OCI-LY3 (cell line): ENCODE data around the gene SUPV3L1.

Experiments
- H2AFZ ChIP-seq: fragments of 200-600, 300-600 bp; shearing (Covaris generic); 2 replicates; pipeline ENCODE4 v1.6.0; 2014; ENCODE audit warnings: antibody characterized with exemption, low read depth, low read length
- H3K27ac ChIP-seq: fragments of 200-600, 300-600 bp; sonication (generic); 2 replicates; pipeline ENCODE4 v1.5.1; 2014; ENCODE audit warnings: mild to moderate bottlenecking, low read length, moderate library complexity, mixed read lengths
- H3K27me3 ChIP-seq: fragments of 200-600, 300-600 bp; sonication (generic); 2 replicates; pipeline ENCODE4 v1.6.1; 2014; ENCODE audit warnings: low read depth, low read length, mixed read lengths
- H3K36me3 ChIP-seq: fragments of 200-600, 300-600 bp; sonication (generic); replicated peaks from 2 replicates; pipeline ENCODE3; 2014; ENCODE audit warnings: low read depth, low read length, mixed read lengths
- H3K4me1 ChIP-seq: fragments of 300-600, 200-600 bp; sonication (generic); 2 replicates; pipeline ENCODE4 v1.6.1; 2014; ENCODE audit warnings: low read length, mixed read lengths
- H3K4me2 ChIP-seq: fragments of 200-600, 300-600 bp; sonication (generic); 2 replicates; pipeline ENCODE4 v1.6.1; 2014; ENCODE audit warnings: low read length, mixed read lengths
- H3K4me3 ChIP-seq: fragments of 300-600, 200-600 bp; sonication (generic); 2 replicates; pipeline ENCODE4 v1.5.1; 2014; ENCODE audit warnings: antibody characterized with exemption, mild to moderate bottlenecking, low read length, moderate library complexity
- H3K79me2 ChIP-seq: fragments of 300-600, 200-600 bp; shearing (Covaris generic); 2 replicates; pipeline ENCODE4 v1.6.1; 2014; ENCODE audit warnings: mild to moderate bottlenecking, low read length, mixed read lengths
- H3K9ac ChIP-seq: fragments of 300-600, 200-600 bp; shearing (Covaris generic); 2 replicates; pipeline ENCODE4 v1.6.0; 2014; ENCODE audit warnings: mild to moderate bottlenecking, low read length, moderate library complexity
- H3K9me3 ChIP-seq: fragments of 200-600, 300-600 bp; shearing (Covaris generic); 2 replicates; pipeline ENCODE4 v1.6.1; 2014; ENCODE audit warnings: low read length, mixed read lengths; ENCODE audit not compliant: insufficient read depth
- H4K20me1 ChIP-seq: fragments of 200-600, 300-600 bp; sonication (generic); 2 replicates; pipeline ENCODE4 v1.6.1; 2016; ENCODE audit warnings: low read length, mixed read lengths; ENCODE audit not compliant: insufficient read depth
- EZH2phosphoT487 ChIP-seq: fragments of 200-600 bp; shearing (Covaris generic); IDR thresholded peaks from 2 replicates; pipeline ENCODE4 v1.6.1; 2018; ENCODE audit warnings: antibody characterized with exemption, mixed run types, low read depth
- TF ChIP-seq, protein P1 (sequence below): fragments of 200-600, 300-600 bp; sonication (generic); IDR thresholded peaks from 2 replicates; pipeline ENCODE4 v1.5.1; 2014; ENCODE audit warnings: antibody characterized with exemption, low read length, low read depth

Gene SUPV3L1

DNA sequence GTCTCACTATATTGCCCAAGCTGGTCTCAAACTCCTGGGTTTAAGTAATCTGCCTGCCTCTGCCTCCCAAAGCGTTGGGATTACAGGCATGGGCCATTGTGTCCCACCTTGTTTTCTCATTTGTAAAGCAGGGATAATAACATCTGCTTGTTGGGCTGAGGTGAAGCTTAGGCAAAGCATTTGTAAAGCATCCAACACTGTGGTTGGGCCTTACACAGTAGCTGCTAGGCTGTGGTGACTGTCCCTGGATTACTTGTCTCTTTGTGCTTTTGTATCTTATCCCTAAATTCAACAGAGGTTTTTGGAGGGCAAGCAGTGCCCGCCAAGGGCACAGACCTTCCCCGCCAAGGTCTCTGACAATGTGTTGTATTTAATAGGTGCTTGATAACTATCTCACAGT, 54.4 kb downstream of the SUPV3L1 start:
- Histone ChIP-seq H3K27ac (no peak overlapping the region), H3K79me2 (no peaks in the 10 kb centered on the region), H3K4me1 (peaks cover 3% of the 10 kb centered on the region), H3K36me3 (no peaks in the 10 kb centered on the region), H3K9ac (no peak overlapping the region), H2AFZ (no peak overlapping the region), H4K20me1 (no peaks in the 10 kb centered on the region), H3K4me2 (no peak overlapping the region), H3K27me3 (no peaks in the 10 kb centered on the region), H3K4me3 (no peak overlapping the region), H3K9me3 (no peaks in the 10 kb centered on the region)
- TF ChIP-seq, protein P1, sequence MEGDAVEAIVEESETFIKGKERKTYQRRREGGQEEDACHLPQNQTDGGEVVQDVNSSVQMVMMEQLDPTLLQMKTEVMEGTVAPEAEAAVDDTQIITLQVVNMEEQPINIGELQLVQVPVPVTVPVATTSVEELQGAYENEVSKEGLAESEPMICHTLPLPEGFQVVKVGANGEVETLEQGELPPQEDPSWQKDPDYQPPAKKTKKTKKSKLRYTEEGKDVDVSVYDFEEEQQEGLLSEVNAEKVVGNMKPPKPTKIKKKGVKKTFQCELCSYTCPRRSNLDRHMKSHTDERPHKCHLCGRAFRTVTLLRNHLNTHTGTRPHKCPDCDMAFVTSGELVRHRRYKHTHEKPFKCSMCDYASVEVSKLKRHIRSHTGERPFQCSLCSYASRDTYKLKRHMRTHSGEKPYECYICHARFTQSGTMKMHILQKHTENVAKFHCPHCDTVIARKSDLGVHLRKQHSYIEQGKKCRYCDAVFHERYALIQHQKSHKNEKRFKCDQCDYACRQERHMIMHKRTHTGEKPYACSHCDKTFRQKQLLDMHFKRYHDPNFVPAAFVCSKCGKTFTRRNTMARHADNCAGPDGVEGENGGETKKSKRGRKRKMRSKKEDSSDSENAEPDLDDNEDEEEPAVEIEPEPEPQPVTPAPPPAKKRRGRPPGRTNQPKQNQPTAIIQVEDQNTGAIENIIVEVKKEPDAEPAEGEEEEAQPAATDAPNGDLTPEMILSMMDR: no peak
- no peak for TF ChIP-seq EZH2phosphoT487

DNA sequence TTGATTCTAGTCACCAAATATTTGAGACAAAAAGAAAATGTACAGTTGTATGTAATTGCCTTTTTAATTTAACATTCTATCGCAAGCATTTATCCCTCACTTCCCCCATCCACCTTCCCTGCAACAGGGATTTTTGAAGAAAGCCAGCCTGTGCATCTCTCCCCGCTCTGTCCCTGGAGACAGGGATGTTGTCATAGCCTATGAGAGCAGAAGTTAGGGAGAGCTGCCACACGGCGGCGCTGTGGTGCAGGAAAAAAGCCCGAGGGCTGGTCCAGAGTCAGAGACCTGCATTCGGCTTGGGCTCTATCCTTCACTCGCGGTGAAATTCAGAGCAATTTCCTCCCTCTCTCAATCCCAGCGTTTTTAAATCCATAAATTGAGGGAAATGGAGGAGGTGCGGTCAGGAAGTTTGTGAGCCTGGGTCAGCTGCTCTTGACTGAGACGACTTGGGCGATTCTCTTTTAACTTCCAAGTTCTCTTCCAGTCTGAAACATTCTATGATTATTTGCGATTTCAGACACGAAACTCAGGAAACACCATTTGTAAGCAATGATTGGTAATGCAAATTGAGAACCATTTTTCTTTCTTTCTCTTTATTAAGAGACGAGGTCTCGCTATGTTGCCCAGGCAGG, 57.6 kb downstream of the SUPV3L1 start:
- Histone ChIP-seq H3K36me3 (no peaks in the 10 kb centered on the region), H3K79me2 (no peaks in the 10 kb centered on the region), H3K27me3 (no peaks in the 10 kb centered on the region), H3K9ac (no peak overlapping the region), H3K27ac (no peak overlapping the region), H3K4me2 (peak overlapping the region; percentile 66), H3K9me3 (no peaks in the 10 kb centered on the region), H4K20me1 (no peaks in the 10 kb centered on the region), H3K4me1 (no peaks in the 10 kb centered on the region), H3K4me3 (peak overlapping the region; percentile 47; the same call in 1 of the 2 replicates), H2AFZ (0 out of 2 replicates have a peak overlapping the region, but pooled peaks have one; percentile 55)
- no peak for TF ChIP-seq EZH2phosphoT487
- TF ChIP-seq, protein P1: peak; percentile 77

DNA sequence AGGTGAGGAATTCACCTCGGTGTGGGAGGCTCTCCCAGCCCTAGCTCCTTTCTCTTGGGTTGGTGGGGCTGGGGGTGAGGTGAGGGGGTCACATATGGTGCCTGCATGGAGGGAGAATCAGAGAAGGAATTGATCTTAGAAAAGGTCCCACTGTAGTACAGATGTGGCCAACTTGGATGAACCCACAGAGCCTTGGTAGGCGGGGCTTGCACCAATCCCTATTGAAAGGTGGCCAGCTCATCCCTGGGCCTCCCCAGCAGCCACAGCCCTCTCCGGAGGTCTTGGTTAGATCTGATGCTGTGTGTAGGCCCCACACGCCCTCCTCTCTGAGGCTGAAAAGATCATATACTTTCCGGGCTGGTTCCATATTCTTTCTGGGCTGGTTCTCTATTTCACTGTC, 59.1 kb downstream of the SUPV3L1 start:
- no peaks in the 10 kb centered on the region for H3K27me3 ChIP-seq
- no peaks in the 10 kb centered on the region for H4K20me1 ChIP-seq
- H3K36me3 ChIP-seq: no peaks in the 10 kb centered on the region
- no peaks in the 10 kb centered on the region for H3K9me3 ChIP-seq
- no peak overlapping the region for H3K4me2 ChIP-seq
- no peaks in the 10 kb centered on the region for H3K79me2 ChIP-seq
- no peak overlapping the region for H3K27ac ChIP-seq
- no peak overlapping the region for H3K9ac ChIP-seq
- no peak overlapping the region for H2AFZ ChIP-seq
- no peak for TF ChIP-seq EZH2phosphoT487
- TF ChIP-seq, protein P1: no peak
- no peaks in the 10 kb centered on the region for H3K4me1 ChIP-seq
- no peak overlapping the region for H3K4me3 ChIP-seq

DNA sequence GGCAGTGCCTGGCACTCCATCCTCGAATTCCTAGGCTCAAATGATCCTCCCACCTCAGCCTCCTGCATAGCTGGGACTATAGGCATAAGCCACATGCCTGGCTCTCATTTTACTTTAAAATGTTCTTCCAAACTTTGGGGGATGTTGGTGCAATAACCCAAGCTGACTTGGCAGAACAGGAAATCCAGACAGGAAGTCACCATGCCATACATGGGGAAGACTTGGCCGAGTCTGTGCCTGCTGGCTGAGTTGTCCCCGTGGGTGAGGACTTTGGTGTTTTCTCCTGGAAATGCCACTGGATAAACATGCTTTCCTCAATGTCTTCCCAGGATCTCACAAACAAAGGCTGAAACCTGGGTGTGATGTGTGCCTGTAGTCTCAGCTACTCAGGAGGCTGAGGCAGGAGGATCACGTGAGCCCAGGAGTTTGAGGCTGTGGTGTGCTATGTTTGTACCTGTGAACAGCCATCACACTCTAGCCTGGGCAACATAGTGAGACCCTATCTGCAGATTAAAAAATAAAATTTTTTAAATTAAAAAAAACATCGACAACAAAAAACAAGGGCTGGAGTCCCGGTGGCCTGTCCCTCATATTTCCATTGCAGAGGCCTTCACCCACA, 59.9 kb downstream of the SUPV3L1 start:
- H3K9ac ChIP-seq: no peak overlapping the region

More for the DNA sequence above, 59.9 kb downstream of the SUPV3L1 start:
- Histone ChIP-seq H3K27me3 (no peaks in the 10 kb centered on the region), H3K4me3 (no peak overlapping the region), H3K4me1 (no peaks in the 10 kb centered on the region), H3K79me2 (no peaks in the 10 kb centered on the region), H4K20me1 (no peaks in the 10 kb centered on the region), H3K9me3 (no peaks in the 10 kb centered on the region), H3K4me2 (no peak overlapping the region), H2AFZ (no peak overlapping the region), H3K27ac (no peak overlapping the region), H3K36me3 (no peaks in the 10 kb centered on the region)
- TF ChIP-seq, protein P1: no peak
